ENCODE data around the gene BDKRB2.

DNA sequence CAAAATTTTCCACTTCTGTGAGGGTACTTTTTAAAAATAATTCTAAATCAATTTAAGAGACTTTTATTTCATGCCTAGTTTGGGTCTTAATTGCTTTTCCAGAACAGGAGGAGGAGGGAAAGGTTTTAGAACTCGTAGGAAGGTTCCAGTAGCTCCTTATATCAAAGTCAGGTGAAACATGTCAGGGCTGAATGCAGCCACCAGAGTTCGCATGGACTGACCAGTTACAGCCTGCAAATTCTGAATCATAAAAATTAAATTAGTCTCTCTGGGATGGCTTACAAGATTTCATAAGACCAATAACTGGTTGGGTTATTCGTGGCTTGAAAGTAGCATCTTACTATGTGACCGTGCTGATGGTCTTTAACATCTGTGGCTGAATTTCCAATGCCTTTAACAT lies 51.8 kb downstream of the BDKRB2 start:
- TF ChIP-seq, protein P1, sequence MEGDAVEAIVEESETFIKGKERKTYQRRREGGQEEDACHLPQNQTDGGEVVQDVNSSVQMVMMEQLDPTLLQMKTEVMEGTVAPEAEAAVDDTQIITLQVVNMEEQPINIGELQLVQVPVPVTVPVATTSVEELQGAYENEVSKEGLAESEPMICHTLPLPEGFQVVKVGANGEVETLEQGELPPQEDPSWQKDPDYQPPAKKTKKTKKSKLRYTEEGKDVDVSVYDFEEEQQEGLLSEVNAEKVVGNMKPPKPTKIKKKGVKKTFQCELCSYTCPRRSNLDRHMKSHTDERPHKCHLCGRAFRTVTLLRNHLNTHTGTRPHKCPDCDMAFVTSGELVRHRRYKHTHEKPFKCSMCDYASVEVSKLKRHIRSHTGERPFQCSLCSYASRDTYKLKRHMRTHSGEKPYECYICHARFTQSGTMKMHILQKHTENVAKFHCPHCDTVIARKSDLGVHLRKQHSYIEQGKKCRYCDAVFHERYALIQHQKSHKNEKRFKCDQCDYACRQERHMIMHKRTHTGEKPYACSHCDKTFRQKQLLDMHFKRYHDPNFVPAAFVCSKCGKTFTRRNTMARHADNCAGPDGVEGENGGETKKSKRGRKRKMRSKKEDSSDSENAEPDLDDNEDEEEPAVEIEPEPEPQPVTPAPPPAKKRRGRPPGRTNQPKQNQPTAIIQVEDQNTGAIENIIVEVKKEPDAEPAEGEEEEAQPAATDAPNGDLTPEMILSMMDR (conservative IDR thresholded peaks at IDR 0.05; ENCODE audit: low read depth, low read length), result no peak
- no peak for TF ChIP-seq EZH2 (IDR thresholded peaks at IDR 0.05; ENCODE audit: borderline replicate concordance, low read depth, low read length, poor library complexity, severe bottlenecking)

All from A673 (cell line).